Heart right ventricle (tissue), 16 donors: ENCODE results near the gene ALK. TPM values are rescaled to one million over a fixed set of nuclear protein-coding genes. Genes with fewer than 3 reads are reported as not detected.

Source experiments
- ATAC-seq, 8 donors: fragments of 200-7000 bp; cut with Tn5 transposase; one replicate each; pipeline ENCODE4 v1.9.1; 2020; ENCODE audit warnings: mild to moderate bottlenecking in 8 of 8, moderate library complexity in 8 of 8, moderate number of reproducible peaks in 1 of 8
- DNase-seq, 2 donors: peaks; one replicate each; pipeline ENCODE4 v3.0.0-alpha.2; 2020
- H3K27ac ChIP-seq, 10 donors: fragments of 200-600 bp; sonication (generic) in 2 of 10; one replicate each; pipeline versions ENCODE4 v1.5.0 to v1.8.0; 2020 to 2022; ENCODE audit warnings: mild to moderate bottlenecking in 3 of 10
- H3K27me3 ChIP-seq, 7 donors: fragments of 200-600 bp; one replicate each; pipeline ENCODE4 v1.8.0; 2021 to 2022; ENCODE audit warnings: mild to moderate bottlenecking in 2 of 7
- H3K36me3 ChIP-seq, 9 donors: fragments of 200-600 bp; sonication (generic) in 1 of 9; one replicate each; pipeline versions ENCODE4 v1.5.0 to v1.8.0; 2020 to 2022; ENCODE audit warnings: mild to moderate bottlenecking in 2 of 9
- H3K4me1 ChIP-seq, 9 donors: fragments of 200-600 bp; sonication (generic) in 1 of 9; one replicate each; pipeline versions ENCODE4 v1.5.0 to v1.8.0; 2020 to 2022; ENCODE audit warnings: mild to moderate bottlenecking in 4 of 9
- H3K4me3 ChIP-seq, 10 donors: fragments of 200-600 bp; sonication (generic) in 2 of 10; one replicate each; pipeline versions ENCODE4 v1.5.0 to v1.8.0; 2020 to 2022; ENCODE audit warnings: mild to moderate bottlenecking in 7 of 10, moderate library complexity in 2 of 10
- H3K9me3 ChIP-seq, 11 donors: fragments of 200-600 bp in 10 of 11; sonication (generic) in 2 of 11; one replicate each; pipeline versions ENCODE4 v1.5.0 to v1.8.0; 2013 to 2022; ENCODE audit warnings: mild to moderate bottlenecking in 2 of 11, control low read depth in 1 of 11, moderate library complexity in 1 of 11
- CTCF ChIP-seq, 9 donors: fragments of 200-600 bp; sonication (generic) in 2 of 9; IDR thresholded peaks; one replicate each; pipeline versions ENCODE4 v1.5.0 to v1.8.0; 2021 to 2022; ENCODE audit warnings: antibody characterized with exemption in 9 of 9, mild to moderate bottlenecking in 5 of 9, moderate library complexity in 1 of 9
- WGBS, 2 donors: extraction: QIAGEN DNeasy Blood & Tissue Kit; methylation state at CpG; one replicate each; pipeline ENCODE4 v1.1.7; 2013; ENCODE audit warnings: inconsistent platforms in 1 of 2; 5-methylcytosine and 5-hydroxymethylcytosine counted together
- intact Hi-C, 10 donors: fragments of 100-400 bp; cut with DNase I; formaldehyde crosslinking; loops; one replicate each; pipeline versions ENCODE4 v1.11.1 to v1.14.2; 2022
- polyA plus RNA-seq, 2 donors: library from polyadenylated mRNA; stranded (reverse); fragments of 200-250 nt; gene quantifications; one replicate each; pipeline ENCODE4 v1.2.3, GENCODE V29; 2013
- total RNA-seq, 10 donors: library from RNA; stranded (reverse); fragmentation: NEBNext Ultra II Directional in 3 of 10; extraction: Animal tissue kit (Norgen Biotek cat#: 25700) in 3 of 10; gene quantifications; one replicate each; pipeline versions ENCODE4 v1.2.1 to v1.2.4, GENCODE V29; 2021 to 2023
- donor health status: Arrhythmogenic right ventricular cardiomyopathy.
- donor health status: ischemic (EF 13 %, LVEDD 7.1; RV severe dilation, severe dysfunction).
- donor health status: healthy with polysubstance abuse.
- donor health status: DM: no; HTN: yes; CAD: no.
- donor health status: DM: no; HTN: no; CAD: no.
- donor health status: ischemic (EF 25% LVEDD 6.9; RV normal size, moderate dysfunction).
- donor health status: ischemic (EF 25% LVEDD 5.7; RV mildly dilated, moderate dysfunction).
- donor health status: healthy.
- donor health status: DM: yes; HTN: yes; CAD: no.
- donor health status: Ischemic cardiomyopathy.
- donor health status: ischemic (EF 35%, LVEDD 5.7; RV mildly dilated, moderate dysfunction).
- donor health status: nonischemic (EF 11% LVEDD 7.7; RV severe dilation, severe dysfunction).
- donor health status: DM: yes; HTN: yes; CAD: no.
- donor health status: PGD.
- donor health status: ischemic (EF 29% LVEDD 5.4; RV normal size, mild dysfunction).
- donor health status: nonischemic (EF 23%, LVEDD 6.1; RV moderate dilation, normal function).

Gene ALK
- total and polyA plus RNA-seq, 12 donors = 0.01 to 0.24 (median 0.08) TPM; not detected in 7

- 80 to 83% methylated on average over 5 of the region's 5 CpGs for WGBS, 2 donors
- no peak for ATAC-seq
- TF ChIP-seq CTCF (IDR thresholded peaks at IDR 0.05) = no peak
- Histone ChIP-seq H3K4me3 (no peak overlapping the region), H3K9me3 (no peaks in the 10 kb centered on the region), H3K27me3 (no peaks in the 10 kb centered on the region), H3K4me1 (no peaks in the 10 kb centered on the region), H3K36me3 (no peaks in the 10 kb centered on the region), H3K27ac (no peak overlapping the region)
- intact Hi-C loops = no loop called here
- DNase-seq = no peak
Observed at GRCh38 chr2:29452036-29452435, 469.4 kb downstream of the ALK start.

- H3K27me3 ChIP-seq = no peaks in the 10 kb centered on the region
Observed at GRCh38 chr2:29450596-29451222, 470.7 kb downstream of the ALK start.

GRCh38 chr2:29449499-29449898 lies 471.9 kb downstream of the ALK start:
- Histone ChIP-seq H3K9me3 (no peaks in the 10 kb centered on the region), H3K4me3 (no peak overlapping the region), H3K4me1 (peaks cover 0 to under 1% (median 0%) of the 10 kb centered on the region in 9 donors), H3K27ac (no peak overlapping the region), H3K36me3 (no peaks in the 10 kb centered on the region), H3K27me3 (no peaks in the 10 kb centered on the region)
- DNase-seq (no peak), ATAC-seq (no peak)
- intact Hi-C loops = no loop called here
- no peak for TF ChIP-seq CTCF (IDR thresholded peaks at IDR 0.05)
- 59 to 73% methylated on average over 2 of the region's 2 CpGs for WGBS, 2 donors

More at GRCh38 chr2:29450596-29451222, 470.7 kb downstream of the ALK start:
- H3K27ac ChIP-seq = no peak overlapping the region
- intact Hi-C loops = no loop called here
- H3K9me3 ChIP-seq = no peaks in the 10 kb centered on the region
- H3K4me3 ChIP-seq = no peak overlapping the region
- H3K4me1 ChIP-seq = no peaks in the 10 kb centered on the region
- no peak for ATAC-seq
- TF ChIP-seq CTCF (IDR thresholded peaks at IDR 0.05) = no peak
- 53 to 69% methylated on average over 5 of the region's 5 CpGs for WGBS, 2 donors
- no peak for DNase-seq
- no peaks in the 10 kb centered on the region for H3K36me3 ChIP-seq

GRCh38 chr2:29448096-29448688 lies 473.2 kb downstream of the ALK start:
- Histone ChIP-seq H3K27ac (no peak overlapping the region), H3K4me3 (no peak overlapping the region), H3K27me3 (no peaks in the 10 kb centered on the region), H3K9me3 (no peaks in the 10 kb centered on the region), H3K36me3 (no peaks in the 10 kb centered on the region), H3K4me1 (peaks cover 0 to 13% (median 0%) of the 10 kb centered on the region in 9 donors)
- intact Hi-C loops = no loop called here
- 80 to 81% methylated on average over 8 of the region's 8 CpGs for WGBS, 2 donors
- no peak for ATAC-seq
- TF ChIP-seq CTCF (IDR thresholded peaks at IDR 0.05) = no peak
- DNase-seq = no peak
